Liver (tissue), 3 donors: Measurements from ENCODE around the gene RINL.

Experiments used
- FOXA1 ChIP-seq: IDR thresholded peaks from 2 replicates; pipeline ENCODE4 v1.6.1; 2016; ENCODE audit warnings: antibody characterized with exemption
- HNF4G ChIP-seq: IDR thresholded peaks from 2 replicates; pipeline ENCODE4 v1.6.1; 2016; ENCODE audit warnings: antibody characterized with exemption
- JUND ChIP-seq, 2 donors: IDR thresholded peaks; 2 replicates each; pipeline ENCODE4 v1.6.1; 2016; ENCODE audit warnings: antibody characterized with exemption in 2 of 2
- RAD21 ChIP-seq, 2 donors: IDR thresholded peaks; 2 replicates each; pipeline ENCODE4 v1.6.1; 2016; ENCODE audit warnings: antibody characterized with exemption in 2 of 2, mild to moderate bottlenecking in 2 of 2
- RXRA ChIP-seq, 2 donors: IDR thresholded peaks; 2 replicates each; pipeline ENCODE4 v1.6.1; 2017 to 2018; ENCODE audit warnings: antibody characterized with exemption in 2 of 2, mild to moderate bottlenecking in 1 of 2
- SP1 ChIP-seq: IDR thresholded peaks from 2 replicates; pipeline ENCODE4 v1.6.1; 2018; ENCODE audit warnings: antibody characterized with exemption, mild to moderate bottlenecking
- TAF1 ChIP-seq: conservative IDR thresholded peaks from 2 replicates; pipeline ENCODE4 v1.6.1; 2016; ENCODE audit warnings: antibody characterized with exemption, mild to moderate bottlenecking
- YY1 ChIP-seq: IDR thresholded peaks from 2 replicates; pipeline ENCODE4 v1.6.1; 2016; ENCODE audit warnings: antibody characterized with exemption, mild to moderate bottlenecking
- TF ChIP-seq, protein P1 (sequence below): fragments of 150-350 bp; IDR thresholded peaks from 2 replicates; pipeline ENCODE4 v1.5.1; 2017; ENCODE audit warnings: improper control_type of control experiment, low read depth, low read length; ENCODE audit not compliant: missing input control
- TF ChIP-seq, protein P2 (sequence below): IDR thresholded peaks from 2 replicates; pipeline ENCODE4 v1.6.1; 2016; ENCODE audit warnings: antibody characterized with exemption
- TF ChIP-seq, protein P3 (sequence below): IDR thresholded peaks from 2 replicates; pipeline ENCODE4 v1.6.1; 2016; ENCODE audit warnings: antibody characterized with exemption
- TF ChIP-seq, protein P4 (sequence below): IDR thresholded peaks from 2 replicates; pipeline ENCODE4 v1.6.1; 2016; ENCODE audit warnings: antibody characterized with exemption
- TF ChIP-seq, protein P5 (sequence below): IDR thresholded peaks from 2 replicates; pipeline ENCODE4 v1.6.1; 2016; ENCODE audit warnings: antibody characterized with exemption, mild to moderate bottlenecking
- donor health status: healthy.
- donor health status: healthy.

DNA sequence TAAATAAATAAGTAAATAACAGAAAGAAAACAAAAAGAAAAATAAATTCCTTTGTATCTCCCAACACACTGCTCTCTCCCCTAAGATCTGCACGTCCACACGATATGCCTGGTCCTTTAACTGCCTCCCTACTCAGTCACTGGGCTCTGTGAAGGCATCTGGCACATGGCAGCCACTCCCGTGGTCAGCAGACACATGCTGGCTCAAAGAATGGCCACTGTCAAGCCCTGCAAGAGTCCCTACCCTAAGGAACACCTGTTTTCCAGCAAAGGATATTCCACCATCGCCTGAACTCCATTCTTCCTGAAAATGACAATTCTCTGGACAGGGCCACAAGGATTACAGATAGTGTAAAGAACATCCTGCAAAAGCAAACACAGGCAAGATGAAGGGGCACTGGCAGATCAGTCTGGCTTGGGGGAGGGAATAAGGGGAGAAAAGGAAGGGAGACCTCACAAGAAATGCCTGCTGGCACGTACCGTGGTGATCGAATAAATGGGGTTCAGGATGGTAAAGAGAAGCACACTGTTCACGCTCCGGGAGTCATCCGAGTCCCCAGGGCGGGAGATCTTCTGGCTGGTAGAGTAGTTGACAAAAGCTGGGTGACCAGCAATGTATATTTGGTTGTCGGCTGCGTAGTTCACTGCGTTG, 32.6 kb downstream of the RINL start:
- TF ChIP-seq, protein P1, sequence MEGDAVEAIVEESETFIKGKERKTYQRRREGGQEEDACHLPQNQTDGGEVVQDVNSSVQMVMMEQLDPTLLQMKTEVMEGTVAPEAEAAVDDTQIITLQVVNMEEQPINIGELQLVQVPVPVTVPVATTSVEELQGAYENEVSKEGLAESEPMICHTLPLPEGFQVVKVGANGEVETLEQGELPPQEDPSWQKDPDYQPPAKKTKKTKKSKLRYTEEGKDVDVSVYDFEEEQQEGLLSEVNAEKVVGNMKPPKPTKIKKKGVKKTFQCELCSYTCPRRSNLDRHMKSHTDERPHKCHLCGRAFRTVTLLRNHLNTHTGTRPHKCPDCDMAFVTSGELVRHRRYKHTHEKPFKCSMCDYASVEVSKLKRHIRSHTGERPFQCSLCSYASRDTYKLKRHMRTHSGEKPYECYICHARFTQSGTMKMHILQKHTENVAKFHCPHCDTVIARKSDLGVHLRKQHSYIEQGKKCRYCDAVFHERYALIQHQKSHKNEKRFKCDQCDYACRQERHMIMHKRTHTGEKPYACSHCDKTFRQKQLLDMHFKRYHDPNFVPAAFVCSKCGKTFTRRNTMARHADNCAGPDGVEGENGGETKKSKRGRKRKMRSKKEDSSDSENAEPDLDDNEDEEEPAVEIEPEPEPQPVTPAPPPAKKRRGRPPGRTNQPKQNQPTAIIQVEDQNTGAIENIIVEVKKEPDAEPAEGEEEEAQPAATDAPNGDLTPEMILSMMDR, result no peak
- TF ChIP-seq, protein P2, sequence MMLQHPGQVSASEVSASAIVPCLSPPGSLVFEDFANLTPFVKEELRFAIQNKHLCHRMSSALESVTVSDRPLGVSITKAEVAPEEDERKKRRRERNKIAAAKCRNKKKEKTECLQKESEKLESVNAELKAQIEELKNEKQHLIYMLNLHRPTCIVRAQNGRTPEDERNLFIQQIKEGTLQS, result no peak
- no peak for TF ChIP-seq JUND (IDR thresholded peaks at IDR 0.05)
- no peak for TF ChIP-seq YY1
- TF ChIP-seq, protein P3, sequence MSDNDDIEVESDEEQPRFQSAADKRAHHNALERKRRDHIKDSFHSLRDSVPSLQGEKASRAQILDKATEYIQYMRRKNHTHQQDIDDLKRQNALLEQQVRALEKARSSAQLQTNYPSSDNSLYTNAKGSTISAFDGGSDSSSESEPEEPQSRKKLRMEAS, result no peak
- no peak for TF ChIP-seq SP1
- TF ChIP-seq, protein P4, sequence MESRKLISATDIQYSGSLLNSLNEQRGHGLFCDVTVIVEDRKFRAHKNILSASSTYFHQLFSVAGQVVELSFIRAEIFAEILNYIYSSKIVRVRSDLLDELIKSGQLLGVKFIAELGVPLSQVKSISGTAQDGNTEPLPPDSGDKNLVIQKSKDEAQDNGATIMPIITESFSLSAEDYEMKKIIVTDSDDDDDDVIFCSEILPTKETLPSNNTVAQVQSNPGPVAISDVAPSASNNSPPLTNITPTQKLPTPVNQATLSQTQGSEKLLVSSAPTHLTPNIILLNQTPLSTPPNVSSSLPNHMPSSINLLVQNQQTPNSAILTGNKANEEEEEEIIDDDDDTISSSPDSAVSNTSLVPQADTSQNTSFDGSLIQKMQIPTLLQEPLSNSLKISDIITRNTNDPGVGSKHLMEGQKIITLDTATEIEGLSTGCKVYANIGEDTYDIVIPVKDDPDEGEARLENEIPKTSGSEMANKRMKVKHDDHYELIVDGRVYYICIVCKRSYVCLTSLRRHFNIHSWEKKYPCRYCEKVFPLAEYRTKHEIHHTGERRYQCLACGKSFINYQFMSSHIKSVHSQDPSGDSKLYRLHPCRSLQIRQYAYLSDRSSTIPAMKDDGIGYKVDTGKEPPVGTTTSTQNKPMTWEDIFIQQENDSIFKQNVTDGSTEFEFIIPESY, result no peak
- TF ChIP-seq FOXA1, result no peak
- TF ChIP-seq, protein P5, sequence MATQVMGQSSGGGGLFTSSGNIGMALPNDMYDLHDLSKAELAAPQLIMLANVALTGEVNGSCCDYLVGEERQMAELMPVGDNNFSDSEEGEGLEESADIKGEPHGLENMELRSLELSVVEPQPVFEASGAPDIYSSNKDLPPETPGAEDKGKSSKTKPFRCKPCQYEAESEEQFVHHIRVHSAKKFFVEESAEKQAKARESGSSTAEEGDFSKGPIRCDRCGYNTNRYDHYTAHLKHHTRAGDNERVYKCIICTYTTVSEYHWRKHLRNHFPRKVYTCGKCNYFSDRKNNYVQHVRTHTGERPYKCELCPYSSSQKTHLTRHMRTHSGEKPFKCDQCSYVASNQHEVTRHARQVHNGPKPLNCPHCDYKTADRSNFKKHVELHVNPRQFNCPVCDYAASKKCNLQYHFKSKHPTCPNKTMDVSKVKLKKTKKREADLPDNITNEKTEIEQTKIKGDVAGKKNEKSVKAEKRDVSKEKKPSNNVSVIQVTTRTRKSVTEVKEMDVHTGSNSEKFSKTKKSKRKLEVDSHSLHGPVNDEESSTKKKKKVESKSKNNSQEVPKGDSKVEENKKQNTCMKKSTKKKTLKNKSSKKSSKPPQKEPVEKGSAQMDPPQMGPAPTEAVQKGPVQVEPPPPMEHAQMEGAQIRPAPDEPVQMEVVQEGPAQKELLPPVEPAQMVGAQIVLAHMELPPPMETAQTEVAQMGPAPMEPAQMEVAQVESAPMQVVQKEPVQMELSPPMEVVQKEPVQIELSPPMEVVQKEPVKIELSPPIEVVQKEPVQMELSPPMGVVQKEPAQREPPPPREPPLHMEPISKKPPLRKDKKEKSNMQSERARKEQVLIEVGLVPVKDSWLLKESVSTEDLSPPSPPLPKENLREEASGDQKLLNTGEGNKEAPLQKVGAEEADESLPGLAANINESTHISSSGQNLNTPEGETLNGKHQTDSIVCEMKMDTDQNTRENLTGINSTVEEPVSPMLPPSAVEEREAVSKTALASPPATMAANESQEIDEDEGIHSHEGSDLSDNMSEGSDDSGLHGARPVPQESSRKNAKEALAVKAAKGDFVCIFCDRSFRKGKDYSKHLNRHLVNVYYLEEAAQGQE, result no peak
- TF ChIP-seq TAF1, result no peak
- no peak for TF ChIP-seq RAD21 (IDR thresholded peaks at IDR 0.05)
- no peak for TF ChIP-seq RXRA (IDR thresholded peaks at IDR 0.05)
- no peak for TF ChIP-seq HNF4G
